ENCODE results near the gene SERF1A. TPM values are rescaled to one million over a fixed set of nuclear protein-coding genes. Genes with fewer than 3 reads are reported as not detected.
"Not testable (repeated sequence)": the region's sequence is repeated elsewhere in the genome, so short reads cannot be mapped to it uniquely, and the experiment has no call there.

Gene SERF1A
- polyA plus RNA-seq (2013, experiment 1 of 2): 13.2 TPM
- 16.6 TPM for polyA plus RNA-seq (2013, experiment 2 of 2)

GRCh38 chr5:70900533-70901271, at the start of gene SERF1A:
Gene SERF1A, plus strand, starts transcription at chr5:70900669. Its CDS starts 201 bp downstream, at chr5:70900870.
- H3K23ac ChIP-seq (ENCODE audit: low read length in 2 of 2); H2AK5ac ChIP-seq (ENCODE audit: low read length, severe bottlenecking); H2BK15ac ChIP-seq (ENCODE audit: low read depth, poor library complexity, severe bottlenecking); H2BK120ac ChIP-seq (ENCODE audit: low read depth, low read length); DNase-seq; H3K4ac ChIP-seq (ENCODE audit: low read depth in 1 of 2, low read length in 2 of 2); H3K36me3 ChIP-seq (ENCODE audit: control insufficient read depth in 1 of 2, insufficient read depth in 2 of 2, low read depth in 1 of 2, low read length in 2 of 2); H3K27me3 ChIP-seq (ENCODE audit: control insufficient read depth in 1 of 2, insufficient read depth in 1 of 2, low read length in 2 of 2); H4K91ac ChIP-seq (ENCODE audit: low read length); H4K8ac ChIP-seq (ENCODE audit: low read length); H2AFZ ChIP-seq (ENCODE audit: low read depth, low read length); H3K14ac ChIP-seq (ENCODE audit: low read length in 2 of 2); H3K18ac ChIP-seq (ENCODE audit: low read depth in 1 of 2, low read length in 2 of 2); H3K9ac ChIP-seq (ENCODE audit: low read length); H2BK12ac ChIP-seq (ENCODE audit: low read length in 2 of 2); H3K4me3 ChIP-seq (ENCODE audit: insufficient read depth in 1 of 2, low read depth in 1 of 2, low read length in 2 of 2); H3K4me2 ChIP-seq (ENCODE audit: low read length, poor library complexity, severe bottlenecking); H3K27ac ChIP-seq (ENCODE audit: low read length, poor library complexity, severe bottlenecking); H3K4me1 ChIP-seq (ENCODE audit: control insufficient read depth, insufficient read depth, low read depth, low read length); H2BK5ac ChIP-seq (ENCODE audit: low read depth, low read length, poor library complexity, severe bottlenecking); H3K9me3 ChIP-seq (ENCODE audit: control insufficient read depth, low read length); H3K79me1 ChIP-seq (replicated peaks; ENCODE audit: low read length, poor library complexity, severe bottlenecking): not testable (repeated sequence)
- WGBS: no CpG with 5 or more reads among the region's 66 CpGs

- H3K14ac ChIP-seq (ENCODE audit: low read length in 2 of 2); H2AFZ ChIP-seq (ENCODE audit: low read depth, low read length); H2BK5ac ChIP-seq (ENCODE audit: low read depth, low read length, poor library complexity, severe bottlenecking); H3K9me3 ChIP-seq (ENCODE audit: control insufficient read depth, low read length); H3K4me1 ChIP-seq (ENCODE audit: control insufficient read depth, insufficient read depth, low read depth, low read length); H4K91ac ChIP-seq (ENCODE audit: low read length); H2BK15ac ChIP-seq (ENCODE audit: low read depth, poor library complexity, severe bottlenecking); H3K9ac ChIP-seq (ENCODE audit: low read length); H3K36me3 ChIP-seq (ENCODE audit: control insufficient read depth in 1 of 2, insufficient read depth in 2 of 2, low read depth in 1 of 2, low read length in 2 of 2); H3K18ac ChIP-seq (ENCODE audit: low read depth in 1 of 2, low read length in 2 of 2); H2BK120ac ChIP-seq (ENCODE audit: low read depth, low read length); DNase-seq; H3K79me1 ChIP-seq (replicated peaks; ENCODE audit: low read length, poor library complexity, severe bottlenecking); H2AK5ac ChIP-seq (ENCODE audit: low read length, severe bottlenecking); H4K8ac ChIP-seq (ENCODE audit: low read length); H2BK12ac ChIP-seq (ENCODE audit: low read length in 2 of 2); H3K27ac ChIP-seq (ENCODE audit: low read length, poor library complexity, severe bottlenecking); H3K27me3 ChIP-seq (ENCODE audit: control insufficient read depth in 1 of 2, insufficient read depth in 1 of 2, low read length in 2 of 2); H3K4ac ChIP-seq (ENCODE audit: low read depth in 1 of 2, low read length in 2 of 2); H3K4me3 ChIP-seq (ENCODE audit: insufficient read depth in 1 of 2, low read depth in 1 of 2, low read length in 2 of 2); H3K23ac ChIP-seq (ENCODE audit: low read length in 2 of 2); H3K4me2 ChIP-seq (ENCODE audit: low read length, poor library complexity, severe bottlenecking): not testable (repeated sequence)
- no CpG with 5 or more reads among the region's 2 CpGs for WGBS
Measured at GRCh38 chr5:70866778-70867177, 33.7 kb upstream of the SERF1A start.

DNA sequence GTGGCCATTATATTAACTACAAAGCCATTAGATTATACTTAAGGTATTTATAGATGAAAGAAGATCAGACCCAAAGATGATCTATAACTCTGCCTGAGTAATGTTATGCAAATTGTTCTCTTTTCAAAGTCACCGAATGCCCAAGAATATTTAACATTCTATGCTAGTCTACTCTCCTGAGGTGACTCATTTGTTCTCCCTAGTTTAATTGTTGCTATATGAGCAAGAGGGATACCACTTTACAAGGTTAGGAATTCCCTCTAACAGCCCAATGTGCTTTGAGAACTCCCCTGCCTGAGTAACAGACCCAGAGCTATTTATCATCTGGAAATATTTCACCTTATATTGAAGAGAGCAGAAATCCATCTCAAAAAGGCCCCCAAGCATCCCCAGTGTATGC, 29.8 kb upstream of the SERF1A start:
- not testable (repeated sequence) for H3K4me1 ChIP-seq (ENCODE audit: control insufficient read depth, insufficient read depth, low read depth, low read length); H2AK5ac ChIP-seq (ENCODE audit: low read length, severe bottlenecking); H3K9ac ChIP-seq (ENCODE audit: low read length); H3K9me3 ChIP-seq (ENCODE audit: control insufficient read depth, low read length); H2BK12ac ChIP-seq (ENCODE audit: low read length in 2 of 2); H2AFZ ChIP-seq (ENCODE audit: low read depth, low read length); H3K4me3 ChIP-seq (ENCODE audit: insufficient read depth in 1 of 2, low read depth in 1 of 2, low read length in 2 of 2); DNase-seq; H3K27me3 ChIP-seq (ENCODE audit: control insufficient read depth in 1 of 2, insufficient read depth in 1 of 2, low read length in 2 of 2); H4K8ac ChIP-seq (ENCODE audit: low read length); H2BK5ac ChIP-seq (ENCODE audit: low read depth, low read length, poor library complexity, severe bottlenecking); H3K18ac ChIP-seq (ENCODE audit: low read depth in 1 of 2, low read length in 2 of 2); H3K4ac ChIP-seq (ENCODE audit: low read depth in 1 of 2, low read length in 2 of 2); H3K36me3 ChIP-seq (ENCODE audit: control insufficient read depth in 1 of 2, insufficient read depth in 2 of 2, low read depth in 1 of 2, low read length in 2 of 2); H3K79me1 ChIP-seq (replicated peaks; ENCODE audit: low read length, poor library complexity, severe bottlenecking); H3K4me2 ChIP-seq (ENCODE audit: low read length, poor library complexity, severe bottlenecking); H3K23ac ChIP-seq (ENCODE audit: low read length in 2 of 2); H4K91ac ChIP-seq (ENCODE audit: low read length); H3K14ac ChIP-seq (ENCODE audit: low read length in 2 of 2); H3K27ac ChIP-seq (ENCODE audit: low read length, poor library complexity, severe bottlenecking); H2BK15ac ChIP-seq (ENCODE audit: low read depth, poor library complexity, severe bottlenecking); H2BK120ac ChIP-seq (ENCODE audit: low read depth, low read length)
- WGBS: no CpG with 5 or more reads among the region's 1 CpG

DNA sequence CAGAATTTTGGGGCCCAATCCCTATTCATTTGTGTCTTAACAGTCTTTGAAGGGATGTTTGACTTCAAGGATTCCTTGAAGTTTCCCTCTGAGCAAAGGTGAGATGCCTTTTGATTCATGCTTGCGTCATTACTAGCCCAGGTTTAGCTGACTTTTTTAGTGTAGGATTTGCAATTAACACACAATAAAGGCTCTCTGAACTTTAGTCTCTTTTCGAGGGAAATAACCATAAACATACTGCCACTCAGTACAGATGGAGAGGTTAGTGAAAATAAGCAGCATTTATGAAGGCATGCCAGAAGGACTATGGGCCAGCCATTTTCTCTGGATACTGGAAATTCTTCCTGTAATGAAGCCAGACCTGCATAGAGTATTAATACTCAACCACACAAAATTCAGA, 4.4 kb upstream of the SERF1A start:
- not testable (repeated sequence) for H3K9ac ChIP-seq (ENCODE audit: low read length); H3K23ac ChIP-seq (ENCODE audit: low read length in 2 of 2); H3K27ac ChIP-seq (ENCODE audit: low read length, poor library complexity, severe bottlenecking); H3K79me1 ChIP-seq (replicated peaks; ENCODE audit: low read length, poor library complexity, severe bottlenecking); H2AFZ ChIP-seq (ENCODE audit: low read depth, low read length); H2BK15ac ChIP-seq (ENCODE audit: low read depth, poor library complexity, severe bottlenecking); H2BK5ac ChIP-seq (ENCODE audit: low read depth, low read length, poor library complexity, severe bottlenecking); H3K4me1 ChIP-seq (ENCODE audit: control insufficient read depth, insufficient read depth, low read depth, low read length); H4K91ac ChIP-seq (ENCODE audit: low read length); DNase-seq; H3K18ac ChIP-seq (ENCODE audit: low read depth in 1 of 2, low read length in 2 of 2); H3K27me3 ChIP-seq (ENCODE audit: control insufficient read depth in 1 of 2, insufficient read depth in 1 of 2, low read length in 2 of 2); H3K4me3 ChIP-seq (ENCODE audit: insufficient read depth in 1 of 2, low read depth in 1 of 2, low read length in 2 of 2); H3K9me3 ChIP-seq (ENCODE audit: control insufficient read depth, low read length); H3K36me3 ChIP-seq (ENCODE audit: control insufficient read depth in 1 of 2, insufficient read depth in 2 of 2, low read depth in 1 of 2, low read length in 2 of 2); H2AK5ac ChIP-seq (ENCODE audit: low read length, severe bottlenecking); H2BK120ac ChIP-seq (ENCODE audit: low read depth, low read length); H3K4ac ChIP-seq (ENCODE audit: low read depth in 1 of 2, low read length in 2 of 2); H3K14ac ChIP-seq (ENCODE audit: low read length in 2 of 2); H2BK12ac ChIP-seq (ENCODE audit: low read length in 2 of 2); H4K8ac ChIP-seq (ENCODE audit: low read length); H3K4me2 ChIP-seq (ENCODE audit: low read length, poor library complexity, severe bottlenecking)
- no CpG with 5 or more reads among the region's 2 CpGs for WGBS
